Measurements from ENCODE around the gene IL24.
A peak's percentile ranks its signal among the peaks of the same experiment; 100 is the strongest.

IL24 gene

DNA sequence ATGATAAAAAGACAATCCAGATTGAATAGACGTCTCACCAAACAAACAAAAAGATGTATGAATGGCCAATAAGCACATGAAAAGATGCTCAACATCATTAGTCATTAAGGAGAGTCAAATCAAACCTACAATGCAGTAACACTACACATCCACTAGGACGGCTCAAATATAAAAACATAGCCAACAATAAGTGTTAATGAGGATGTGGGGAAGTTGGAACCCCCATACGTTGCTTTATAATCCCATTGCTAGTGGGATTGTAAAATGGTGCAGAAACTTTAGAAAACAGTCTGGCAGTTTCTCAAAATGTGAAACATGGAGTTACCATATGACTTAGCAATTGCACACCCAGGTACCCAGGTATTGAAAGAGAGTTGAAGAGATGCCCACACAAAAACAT, 14.7 kb upstream of the IL24 start:
- Histone ChIP-seq H3K27me3 (ENCODE audit: low read depth, low read length) (peaks cover 12% of the 10 kb centered on the region), H3K4me3 (ENCODE audit: low read length) (no peak overlapping the region), H3K27ac (ENCODE audit: low read length) (no peak overlapping the region), H4K20me1 (ENCODE audit: insufficient read depth, low read length) (no peaks in the 10 kb centered on the region), H3K9ac (ENCODE audit: low read length) (no peak overlapping the region), H3K79me2 (ENCODE audit: low read length) (no peaks in the 10 kb centered on the region), H3K9me3 (ENCODE audit: insufficient read depth, low read length) (peaks cover 19% of the 10 kb centered on the region; the same call in 1 of the 2 replicates), H3K4me2 (ENCODE audit: low read length) (no peak overlapping the region), H2AFZ (ENCODE audit: low read depth, low read length) (no peak overlapping the region), H3K4me1 (ENCODE audit: low read length) (no peaks in the 10 kb centered on the region), H3K36me3 (replicated peaks; ENCODE audit: low read depth, low read length) (no peaks in the 10 kb centered on the region)
- peak; percentile 29 for TF ChIP-seq CTCF (IDR thresholded peaks at IDR 0.05; ENCODE audit: low read depth, low read length)
- no peak for TF ChIP-seq EZH2phosphoT487 (IDR thresholded peaks at IDR 0.05; ENCODE audit: low read depth)

GRCh38 chr1:206883160-206883559, 14.1 kb upstream of the IL24 start:
- Histone ChIP-seq H3K4me3 (ENCODE audit: low read length) (no peak overlapping the region), H3K4me1 (ENCODE audit: low read length) (no peaks in the 10 kb centered on the region), H3K27me3 (ENCODE audit: low read depth, low read length) (peaks cover 17% of the 10 kb centered on the region)

GRCh38 chr1:206883876-206884275, 13.4 kb upstream of the IL24 start:
- Histone ChIP-seq H3K4me3 (ENCODE audit: low read length) (no peak overlapping the region), H3K4me1 (ENCODE audit: low read length) (no peaks in the 10 kb centered on the region), H3K79me2 (ENCODE audit: low read length) (no peaks in the 10 kb centered on the region), H3K4me2 (ENCODE audit: low read length) (no peak overlapping the region), H3K27ac (ENCODE audit: low read length) (no peak overlapping the region), H2AFZ (ENCODE audit: low read depth, low read length) (no peak overlapping the region), H3K9me3 (ENCODE audit: insufficient read depth, low read length) (peaks cover 8% of the 10 kb centered on the region; the same call in 1 of the 2 replicates), H4K20me1 (ENCODE audit: insufficient read depth, low read length) (no peaks in the 10 kb centered on the region), H3K36me3 (replicated peaks; ENCODE audit: low read depth, low read length) (no peaks in the 10 kb centered on the region), H3K9ac (ENCODE audit: low read length) (no peak overlapping the region), H3K27me3 (ENCODE audit: low read depth, low read length) (peaks cover 17% of the 10 kb centered on the region)
- TF ChIP-seq CTCF (IDR thresholded peaks at IDR 0.05; ENCODE audit: low read depth, low read length) = no peak

More at GRCh38 chr1:206883160-206883559, 14.1 kb upstream of the IL24 start:
- no peaks in the 10 kb centered on the region for H3K79me2 ChIP-seq (ENCODE audit: low read length)
- H2AFZ ChIP-seq (ENCODE audit: low read depth, low read length) = no peak overlapping the region
- TF ChIP-seq EZH2phosphoT487 (IDR thresholded peaks at IDR 0.05; ENCODE audit: low read depth) (no peak), CTCF (IDR thresholded peaks at IDR 0.05; ENCODE audit: low read depth, low read length) (no peak)
- no peaks in the 10 kb centered on the region for H4K20me1 ChIP-seq (ENCODE audit: insufficient read depth, low read length)
- H3K4me2 ChIP-seq (ENCODE audit: low read length) = no peak overlapping the region
- H3K36me3 ChIP-seq (replicated peaks; ENCODE audit: low read depth, low read length) = no peaks in the 10 kb centered on the region
- H3K27ac ChIP-seq (ENCODE audit: low read length) = no peak overlapping the region
- H3K9ac ChIP-seq (ENCODE audit: low read length) = no peak overlapping the region
- H3K9me3 ChIP-seq (ENCODE audit: insufficient read depth, low read length) = peaks cover 13% of the 10 kb centered on the region; the same call in 1 of the 2 replicates

- TF ChIP-seq EZH2phosphoT487 (IDR thresholded peaks at IDR 0.05; ENCODE audit: low read depth) (no peak), CTCF (IDR thresholded peaks at IDR 0.05; ENCODE audit: low read depth, low read length) (no peak)
- Histone ChIP-seq H3K9me3 (ENCODE audit: insufficient read depth, low read length) (no peaks in the 10 kb centered on the region), H3K4me3 (ENCODE audit: low read length) (no peak overlapping the region), H3K27ac (ENCODE audit: low read length) (no peak overlapping the region), H2AFZ (ENCODE audit: low read depth, low read length) (no peak overlapping the region), H3K36me3 (replicated peaks; ENCODE audit: low read depth, low read length) (no peaks in the 10 kb centered on the region), H3K4me2 (ENCODE audit: low read length) (no peak overlapping the region), H3K9ac (ENCODE audit: low read length) (no peak overlapping the region), H3K4me1 (ENCODE audit: low read length) (peaks cover 2% of the 10 kb centered on the region), H3K79me2 (ENCODE audit: low read length) (no peaks in the 10 kb centered on the region), H3K27me3 (ENCODE audit: low read depth, low read length) (peaks cover 20% of the 10 kb centered on the region), H4K20me1 (ENCODE audit: insufficient read depth, low read length) (no peaks in the 10 kb centered on the region)
These were observed 11.7 kb upstream of the IL24 start for GRCh38 chr1:206885341-206886060.
